K562 (cell line): ENCODE data around the gene DNAL4. TPM values are rescaled to one million over a fixed set of nuclear protein-coding genes. Genes with fewer than 3 reads are reported as not detected.

Source experiments
- ATAC-seq: fragments of 200-7000 bp; cut with Tn5 transposase; 3 replicates; pipeline ENCODE4 v1.9.1; 2020; ENCODE audit warnings: moderate library complexity
- BruUV-seq: library from RNA; stranded (reverse); fragments of 400-500 nt; replicated peaks from 2 replicates; lab custom pipeline; 2021; lab: Mats Ljungman, UMichigan
- CTCF ChIA-PET: fragments of 300-600 bp; formaldehyde crosslinking; extraction: SDS; loops from one replicate; lab custom pipeline; 2021; ENCODE audit warnings: low intra/inter-chr PET ratio; lab: Yijun Ruan, JAX
- POLR2A ChIA-PET: fragments of 300-600, 350-650 bp; sonication (Branson Sonifier 250); formaldehyde crosslinking; extraction: SDS; loops from one replicate; lab custom pipeline; 2021; ENCODE audit warnings: antibody characterized with exemption, inconsistent platforms; lab: Yijun Ruan, JAX
- DNase-seq, 4 experiments: peaks; one replicate each; pipeline versions ENCODE4 v3.0.0 to v3.0.0-alpha.2; 2011 to 2018; ENCODE audit warnings: low spot score in 3 of 4, mixed read lengths in 3 of 4; ENCODE audit errors: extremely low read depth in 1 of 4
- FAIRE-seq: peaks from 2 replicates; lab custom pipeline; 2011; peaks lifted over from hg19 to GRCh38; lab: Jason Lieb, UNC
- H2AFZ ChIP-seq: 2 replicates; pipeline ENCODE4 v1.6.0; 2011; ENCODE audit warnings: low read depth, low read length, control low read depth, inconsistent platforms
- H3K27ac ChIP-seq: fragments of 200-600 bp; 3 replicates; pipeline ENCODE4 v1.8.0; 2011; ENCODE audit warnings: low read depth, mild to moderate bottlenecking, control low read depth, inconsistent platforms, low read length, moderate library complexity, mixed read lengths; ENCODE audit errors: extremely low read depth
- H3K27me3 ChIP-seq, 2 experiments: fragments of 300-600 bp in 1 of 2; 2 replicates in 1 of 2; 3 replicates in 1 of 2; pipeline versions ENCODE4 v1.6.0 to v1.8.0; 2011; ENCODE audit warnings: inconsistent platforms in 2 of 2, low read length in 2 of 2, mild to moderate bottlenecking in 1 of 2, mixed read lengths in 1 of 2, moderate library complexity in 1 of 2; ENCODE audit not compliant: control insufficient read depth in 2 of 2, insufficient read depth in 2 of 2
- H3K36me3 ChIP-seq: fragments of 300-600 bp; 3 replicates; pipeline ENCODE4 v1.8.0; 2011; ENCODE audit warnings: mild to moderate bottlenecking, low read length, inconsistent platforms; ENCODE audit not compliant: control insufficient read depth, insufficient read depth
- H3K4me1 ChIP-seq, 2 experiments: fragments of 200-600 bp in 1 of 2; replicated peaks in 1 of 2; 2 replicates in 1 of 2; 3 replicates in 1 of 2; pipeline versions ENCODE4 v1.5.1 to v1.8.0; 2011; ENCODE audit warnings: inconsistent platforms in 2 of 2, low read length in 2 of 2, mild to moderate bottlenecking in 1 of 2, mixed read lengths in 1 of 2, moderate library complexity in 1 of 2; ENCODE audit not compliant: control insufficient read depth in 2 of 2, insufficient read depth in 2 of 2
- H3K4me2 ChIP-seq: 2 replicates; pipeline ENCODE4 v1.6.1; 2011; ENCODE audit warnings: low read length, control low read depth, inconsistent platforms, mixed read lengths; ENCODE audit not compliant: insufficient read depth
- H3K4me3 ChIP-seq: fragments of 200-600 bp; sonication (generic), shearing (Covaris generic); 2 replicates; pipeline ENCODE4 v1.5.1; 2016; ENCODE audit warnings: control low read depth, inconsistent platforms
- H3K79me2 ChIP-seq: fragments of 200-600 bp; 3 replicates; pipeline ENCODE4 v1.8.0; 2011; ENCODE audit warnings: low read length, inconsistent platforms; ENCODE audit not compliant: control insufficient read depth, insufficient read depth
- H3K9ac ChIP-seq, 2 experiments: 2 replicates each; pipeline versions ENCODE4 v1.6.0 to v1.6.1; 2011; ENCODE audit warnings: low read depth in 2 of 2, low read length in 2 of 2, control low read depth in 1 of 2, inconsistent platforms in 1 of 2, mild to moderate bottlenecking in 1 of 2, mixed read lengths in 1 of 2; ENCODE audit not compliant: insufficient read depth in 1 of 2
- H3K9me1 ChIP-seq: one replicate; pipeline ENCODE4 v1.6.0; 2011; ENCODE audit warnings: inconsistent platforms, mild to moderate bottlenecking, low read length, moderate library complexity; ENCODE audit not compliant: control insufficient read depth, insufficient read depth
- H3K9me3 ChIP-seq: replicated peaks from 2 replicates; pipeline ENCODE4 v1.5.1; 2011; ENCODE audit warnings: low read depth, low read length, inconsistent platforms; ENCODE audit not compliant: control insufficient read depth, insufficient read depth
- H4K20me1 ChIP-seq: replicated peaks from 2 replicates; pipeline ENCODE4 v1.6.1; 2011; ENCODE audit warnings: low read length, inconsistent platforms, mixed read lengths; ENCODE audit not compliant: control insufficient read depth, insufficient read depth
- BACH1 ChIP-seq: fragments of 200-800 bp; sonication (Bioruptor generic); IDR thresholded peaks from 2 replicates; pipeline ENCODE4 v1.6.1; 2016; ENCODE audit warnings: missing genetic modification characterization, missing compliant biosample characterization
- MAFG ChIP-seq: fragments of 450-650 bp; conservative IDR thresholded peaks from 2 replicates; pipeline ENCODE4 v1.6.1; 2016; ENCODE audit warnings: missing genetic modification characterization, missing compliant biosample characterization
- OTX1 ChIP-seq: fragments of 450-650 bp; formaldehyde crosslinking; IDR thresholded peaks from 2 replicates; pipeline ENCODE4 v1.4.0; 2022; ENCODE audit warnings: mild to moderate bottlenecking
- PHB ChIP-seq: fragments of 250-450 bp; sonication (Bioruptor Pico); IDR thresholded peaks from 2 replicates; pipeline ENCODE4 v1.5.0; 2021
- POLR2A ChIP-seq: fragments of 450-650 bp; conservative IDR thresholded peaks from 2 replicates; pipeline ENCODE4 v1.6.1; 2016
- POLR2G ChIP-seq: fragments of 200-400 bp; formaldehyde crosslinking; IDR thresholded peaks from 2 replicates; pipeline ENCODE4 v1.6.1; 2017; ENCODE audit warnings: low read depth, mild to moderate bottlenecking, antibody characterized with exemption, low read length, moderate library complexity
- ZNF232 ChIP-seq: sonication (generic); formaldehyde crosslinking; IDR thresholded peaks from 2 replicates; pipeline ENCODE4 v1.8.0; 2022; ENCODE audit warnings: mild to moderate bottlenecking, missing genetic modification reagents
- WGBS: fragments of 100-300 bp; shearing (Covaris generic); methylation state at CpG from one replicate; pipeline ENCODE4 v1.1.6; 2016; ENCODE audit warnings: low coverage, mixed read lengths; ENCODE audit not compliant: insufficient coverage; ENCODE audit errors: missing lambda C conversion rate; 5-methylcytosine and 5-hydroxymethylcytosine counted together
- in situ Hi-C: fragments of 300-500 bp; cut with MboI; formaldehyde crosslinking; loops from 4 replicates; pipeline ENCODE4 v1.15.0; 2018; ENCODE audit warnings: inconsistent platforms, mixed read lengths
- intact Hi-C: fragments of 100-400 bp; cut with micrococcal nuclease; formaldehyde crosslinking; loops from 2 replicates; pipeline ENCODE4 v1.14.2; 2022
- polyA plus RNA-seq, 8 experiments: library from polyadenylated mRNA; depleted of rRNA in 4 of 8; stranded (reverse) in 5 of 8; unstranded in 3 of 8; fragments of >200 nt; fragmentation: Nextera tagmentation in 2 of 8; fragmentation: Illumina TruSeq in 1 of 8; extraction: Ambion mirVana in 2 of 8; extraction: Trizol in 1 of 8; gene quantifications; 2 replicates each; pipeline versions ENCODE4 v1.2.1 to v1.2.3, GENCODE V29; 2011 to 2014; ENCODE audit warnings: inconsistent platforms in 1 of 8, missing spikeins in 1 of 8
- total RNA-seq, 7 experiments: library from RNA; depleted of rRNA in 6 of 7; stranded (reverse); fragments of >200 nt in 6 of 7; fragmentation: Illumina TruSeq in 2 of 7; extraction: Trizol in 2 of 7; gene quantifications; 2 replicates each; pipeline versions ENCODE4 v1.2.1 to v1.2.3, GENCODE V29; 2011 to 2021; ENCODE audit warnings: low replicate concordance in 1 of 7
- TF ChIP-seq, protein P1 (sequence below): fragments of 250-450 bp; sonication (Bioruptor Pico); IDR thresholded peaks from 2 replicates; pipeline ENCODE4 v1.4.0; 2020

The DNAL4 gene
- total and polyA plus RNA-seq, 9 of the 15 experiments (the other 6 are each of a cell fraction or from before 2014, with no cell fraction given) = 0.20 to 9.4 (median 5.2) TPM

DNA sequence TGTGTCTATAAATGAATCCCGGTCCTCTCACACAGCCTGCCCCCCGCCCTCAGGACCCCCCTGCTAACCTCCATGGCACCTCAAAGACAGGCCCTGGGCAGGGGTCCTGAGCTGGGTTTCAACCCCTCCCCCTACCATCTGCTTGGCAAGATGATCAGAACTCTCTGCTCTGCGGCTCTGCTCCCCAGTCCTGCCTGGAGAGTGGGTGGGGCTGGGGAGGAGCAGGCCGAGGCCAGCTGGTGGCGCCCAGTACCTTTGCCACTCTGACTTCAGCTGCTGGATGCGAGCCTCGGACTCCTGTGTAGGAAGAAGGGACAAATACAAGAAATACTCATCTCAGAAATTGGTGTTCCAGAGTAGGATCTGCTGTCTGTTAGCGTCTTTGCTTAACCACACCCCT lies 53.2 kb downstream of the DNAL4 start:
- POLR2A ChIA-PET = interaction anchor here (0.6 to 2.2 kb wide), 4 partner anchors 12 to 49 kb away, joined by 3 to 6 read pairs (median 4); no protein-coding TSS in a partner anchor
- no peak for FAIRE-seq
- Histone ChIP-seq H3K4me3 (no peak overlapping the region), H4K20me1 (no peaks in the 10 kb centered on the region), H3K9ac (no peak overlapping the region), H3K4me2 (no peak overlapping the region), H3K9me3 (no peaks in the 10 kb centered on the region), H3K27me3 (no peaks in the 10 kb centered on the region), H2AFZ (no peak overlapping the region), H3K79me2 (no peaks in the 10 kb centered on the region), H3K9me1 (no peaks in the 10 kb centered on the region), H3K27ac (no peak overlapping the region), H3K36me3 (peaks cover 92% of the 10 kb centered on the region), H3K4me1 (peaks cover 0 to 4% of the 10 kb centered on the region in 2 experiments; a peak in 1 of 5 replicates)
- intact Hi-C loops = no loop called here
- 83% methylated on average over 6 of the region's 8 CpGs for WGBS
- TF ChIP-seq BACH1 (tag) (no peak), OTX1 (CRISPR knock-in tag) (no peak), ZNF232 (CRISPR knock-in tag) (no peak), MAFG (tag) (no peak), POLR2A (0 out of 2 replicates have a peak, but pooled peaks have one; percentile 5)
- BruUV-seq = no TSS peak
- ATAC-seq = no peak
- in situ Hi-C loops = no loop called here
- CTCF ChIA-PET = no interaction called here
- no peak for DNase-seq

DNA sequence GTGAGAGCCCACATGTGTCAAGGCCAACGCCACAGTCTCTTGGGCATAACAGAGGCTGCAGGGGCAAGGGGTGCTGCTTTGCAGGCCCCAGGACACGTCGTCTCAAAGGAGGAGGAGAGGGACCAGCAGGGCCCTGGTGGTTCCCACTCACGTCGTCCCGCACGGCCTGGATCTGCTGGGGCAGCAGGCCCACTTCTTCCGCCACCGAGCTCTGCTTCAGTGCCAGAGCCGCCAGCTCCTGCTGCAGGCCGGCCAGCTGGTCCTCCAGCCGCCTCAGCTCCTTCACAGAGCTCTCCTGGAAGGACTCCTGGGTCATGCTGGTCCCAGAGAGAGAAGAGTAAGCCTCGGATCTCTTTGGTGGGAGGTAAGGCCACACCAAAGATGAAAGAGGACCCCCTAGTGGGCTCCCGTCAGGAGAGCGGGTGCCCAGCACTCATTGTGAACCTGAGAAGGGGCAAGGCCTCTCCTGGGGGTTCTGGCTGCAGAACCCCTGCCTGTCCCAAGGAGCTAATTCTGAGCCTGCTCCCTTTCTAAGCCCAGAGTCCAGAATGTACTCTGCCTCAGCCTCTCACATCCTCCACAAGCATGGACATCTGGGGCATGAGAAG lies 53.7 kb downstream of the DNAL4 start:
- POLR2A ChIA-PET = interaction anchor here (0.6 to 2.2 kb wide), 5 partner anchors 8 to 127 kb away, joined by 3 to 6 read pairs (median 3); no protein-coding TSS in a partner anchor
- WGBS = 95% methylated on average over 6 of the region's 15 CpGs
- no peak for DNase-seq
- no peak for ATAC-seq
- no peaks in the 10 kb centered on the region for H3K9me3 ChIP-seq
- H3K27me3 ChIP-seq = no peaks in the 10 kb centered on the region
- no peaks in the 10 kb centered on the region for H4K20me1 ChIP-seq
- H3K27ac ChIP-seq = no peak overlapping the region
- CTCF ChIA-PET = no interaction called here
- no peaks in the 10 kb centered on the region for H3K9me1 ChIP-seq
- intact Hi-C loops = no loop called here
- peaks cover 0 to 4% of the 10 kb centered on the region in 2 experiments; a peak in 1 of 5 replicates for H3K4me1 ChIP-seq
- no peaks in the 10 kb centered on the region for H3K79me2 ChIP-seq
- H3K36me3 ChIP-seq = peaks cover 92% of the 10 kb centered on the region
- no peak for FAIRE-seq
- BruUV-seq = no TSS peak
- no peak overlapping the region for H3K9ac ChIP-seq
- H3K4me3 ChIP-seq = no peak overlapping the region
- H3K4me2 ChIP-seq = no peak overlapping the region
- in situ Hi-C loops = no loop called here
- no peak overlapping the region for H2AFZ ChIP-seq
- TF ChIP-seq POLR2G (peak; percentile 39), PHB (CRISPR knock-in tag) (no peak)
- TF ChIP-seq, protein P1, sequence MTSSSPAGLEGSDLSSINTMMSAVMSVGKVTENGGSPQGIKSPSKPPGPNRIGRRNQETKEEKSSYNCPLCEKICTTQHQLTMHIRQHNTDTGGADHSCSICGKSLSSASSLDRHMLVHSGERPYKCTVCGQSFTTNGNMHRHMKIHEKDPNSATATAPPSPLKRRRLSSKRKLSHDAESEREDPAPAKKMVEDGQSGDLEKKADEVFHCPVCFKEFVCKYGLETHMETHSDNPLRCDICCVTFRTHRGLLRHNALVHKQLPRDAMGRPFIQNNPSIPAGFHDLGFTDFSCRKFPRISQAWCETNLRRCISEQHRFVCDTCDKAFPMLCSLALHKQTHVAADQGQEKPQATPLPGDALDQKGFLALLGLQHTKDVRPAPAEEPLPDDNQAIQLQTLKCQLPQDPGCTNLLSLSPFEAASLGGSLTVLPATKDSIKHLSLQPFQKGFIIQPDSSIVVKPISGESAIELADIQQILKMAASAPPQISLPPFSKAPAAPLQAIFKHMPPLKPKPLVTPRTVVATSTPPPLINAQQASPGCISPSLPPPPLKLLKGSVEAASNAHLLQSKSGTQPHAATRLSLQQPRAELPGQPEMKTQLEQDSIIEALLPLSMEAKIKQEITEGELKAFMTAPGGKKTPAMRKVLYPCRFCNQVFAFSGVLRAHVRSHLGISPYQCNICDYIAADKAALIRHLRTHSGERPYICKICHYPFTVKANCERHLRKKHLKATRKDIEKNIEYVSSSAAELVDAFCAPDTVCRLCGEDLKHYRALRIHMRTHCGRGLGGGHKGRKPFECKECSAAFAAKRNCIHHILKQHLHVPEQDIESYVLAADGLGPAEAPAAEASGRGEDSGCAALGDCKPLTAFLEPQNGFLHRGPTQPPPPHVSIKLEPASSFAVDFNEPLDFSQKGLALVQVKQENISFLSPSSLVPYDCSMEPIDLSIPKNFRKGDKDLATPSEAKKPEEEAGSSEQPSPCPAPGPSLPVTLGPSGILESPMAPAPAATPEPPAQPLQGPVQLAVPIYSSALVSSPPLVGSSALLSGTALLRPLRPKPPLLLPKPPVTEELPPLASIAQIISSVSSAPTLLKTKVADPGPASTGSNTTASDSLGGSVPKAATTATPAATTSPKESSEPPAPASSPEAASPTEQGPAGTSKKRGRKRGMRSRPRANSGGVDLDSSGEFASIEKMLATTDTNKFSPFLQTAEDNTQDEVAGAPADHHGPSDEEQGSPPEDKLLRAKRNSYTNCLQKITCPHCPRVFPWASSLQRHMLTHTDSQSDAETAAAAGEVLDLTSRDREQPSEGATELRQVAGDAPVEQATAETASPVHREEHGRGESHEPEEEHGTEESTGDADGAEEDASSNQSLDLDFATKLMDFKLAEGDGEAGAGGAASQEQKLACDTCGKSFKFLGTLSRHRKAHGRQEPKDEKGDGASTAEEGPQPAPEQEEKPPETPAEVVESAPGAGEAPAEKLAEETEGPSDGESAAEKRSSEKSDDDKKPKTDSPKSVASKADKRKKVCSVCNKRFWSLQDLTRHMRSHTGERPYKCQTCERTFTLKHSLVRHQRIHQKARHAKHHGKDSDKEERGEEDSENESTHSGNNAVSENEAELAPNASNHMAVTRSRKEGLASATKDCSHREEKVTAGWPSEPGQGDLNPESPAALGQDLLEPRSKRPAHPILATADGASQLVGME (CRISPR knock-in tag) = no peak
